Measurements from ENCODE around the gene OR5AN1.
"Not testable (repeated sequence)": the region's sequence is repeated elsewhere in the genome, so short reads cannot be mapped to it uniquely, and the experiment has no call there.

The OR5AN1 gene

DNA sequence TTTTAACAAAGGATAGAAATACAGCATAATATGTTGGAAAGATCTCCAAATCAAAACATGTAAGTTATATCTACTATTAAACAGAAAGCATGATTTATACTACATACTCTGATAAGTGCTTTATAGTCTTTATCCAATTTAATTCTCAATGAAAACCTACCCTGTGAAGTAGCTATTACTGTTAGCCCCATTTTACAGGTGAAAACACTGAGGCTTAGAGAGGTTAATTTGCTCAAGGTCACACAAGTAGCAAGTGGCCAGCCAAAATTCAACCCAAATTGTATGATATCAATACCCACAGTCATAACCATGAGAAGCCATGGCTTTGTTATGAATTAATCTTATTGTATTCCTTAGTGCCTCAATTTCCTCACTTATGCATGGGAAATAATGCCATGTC, 675 bp upstream of the OR5AN1 start:
- no peak for FAIRE-seq
- DNase-seq (ENCODE audit: insufficient read length, low spot score): no peak
- TF ChIP-seq, protein P1, sequence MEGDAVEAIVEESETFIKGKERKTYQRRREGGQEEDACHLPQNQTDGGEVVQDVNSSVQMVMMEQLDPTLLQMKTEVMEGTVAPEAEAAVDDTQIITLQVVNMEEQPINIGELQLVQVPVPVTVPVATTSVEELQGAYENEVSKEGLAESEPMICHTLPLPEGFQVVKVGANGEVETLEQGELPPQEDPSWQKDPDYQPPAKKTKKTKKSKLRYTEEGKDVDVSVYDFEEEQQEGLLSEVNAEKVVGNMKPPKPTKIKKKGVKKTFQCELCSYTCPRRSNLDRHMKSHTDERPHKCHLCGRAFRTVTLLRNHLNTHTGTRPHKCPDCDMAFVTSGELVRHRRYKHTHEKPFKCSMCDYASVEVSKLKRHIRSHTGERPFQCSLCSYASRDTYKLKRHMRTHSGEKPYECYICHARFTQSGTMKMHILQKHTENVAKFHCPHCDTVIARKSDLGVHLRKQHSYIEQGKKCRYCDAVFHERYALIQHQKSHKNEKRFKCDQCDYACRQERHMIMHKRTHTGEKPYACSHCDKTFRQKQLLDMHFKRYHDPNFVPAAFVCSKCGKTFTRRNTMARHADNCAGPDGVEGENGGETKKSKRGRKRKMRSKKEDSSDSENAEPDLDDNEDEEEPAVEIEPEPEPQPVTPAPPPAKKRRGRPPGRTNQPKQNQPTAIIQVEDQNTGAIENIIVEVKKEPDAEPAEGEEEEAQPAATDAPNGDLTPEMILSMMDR (IDR thresholded peaks at IDR 0.05; ENCODE audit: insufficient read depth, missing control alignments): no peak

DNA sequence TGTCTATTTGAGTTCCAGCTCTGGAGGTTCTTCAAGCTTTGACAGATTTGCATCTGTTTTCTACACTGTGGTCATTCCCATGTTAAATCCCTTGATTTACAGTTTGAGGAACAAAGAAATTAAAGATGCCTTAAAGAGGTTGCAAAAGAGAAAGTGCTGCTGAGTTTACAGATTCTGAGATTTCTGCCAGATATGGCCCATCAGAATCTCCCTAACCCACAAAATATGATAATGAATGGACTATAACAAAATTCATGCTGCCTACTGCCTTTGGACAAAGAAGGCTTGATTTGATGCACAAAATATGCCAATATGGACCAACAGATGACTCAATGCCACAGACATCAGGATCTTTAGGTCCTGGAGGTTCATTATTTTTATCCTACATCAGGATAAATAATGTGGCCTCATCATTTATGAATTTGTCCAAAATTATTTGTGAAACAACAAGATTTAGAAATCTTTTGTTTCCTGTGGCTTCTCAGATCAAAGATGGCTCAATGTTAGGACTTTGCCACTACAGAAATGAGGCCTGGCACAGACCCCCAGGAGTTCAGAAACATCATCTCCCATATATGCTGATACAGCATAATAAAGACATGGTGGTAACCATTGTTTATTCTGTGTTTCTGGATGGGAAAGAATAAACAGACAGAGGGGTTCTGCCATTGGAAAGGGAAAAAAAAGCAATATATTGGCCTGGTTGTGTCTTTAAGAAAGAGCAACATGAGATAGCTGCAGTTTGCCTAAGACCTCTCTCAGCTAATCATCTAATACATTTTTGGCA, 6.7 kb downstream of the OR5AN1 start:
- DNase-seq (ENCODE audit: insufficient read length, low spot score) (no peak), FAIRE-seq (no peak)
- TF ChIP-seq, protein P1 (IDR thresholded peaks at IDR 0.05; ENCODE audit: insufficient read depth, missing control alignments): no peak

DNA sequence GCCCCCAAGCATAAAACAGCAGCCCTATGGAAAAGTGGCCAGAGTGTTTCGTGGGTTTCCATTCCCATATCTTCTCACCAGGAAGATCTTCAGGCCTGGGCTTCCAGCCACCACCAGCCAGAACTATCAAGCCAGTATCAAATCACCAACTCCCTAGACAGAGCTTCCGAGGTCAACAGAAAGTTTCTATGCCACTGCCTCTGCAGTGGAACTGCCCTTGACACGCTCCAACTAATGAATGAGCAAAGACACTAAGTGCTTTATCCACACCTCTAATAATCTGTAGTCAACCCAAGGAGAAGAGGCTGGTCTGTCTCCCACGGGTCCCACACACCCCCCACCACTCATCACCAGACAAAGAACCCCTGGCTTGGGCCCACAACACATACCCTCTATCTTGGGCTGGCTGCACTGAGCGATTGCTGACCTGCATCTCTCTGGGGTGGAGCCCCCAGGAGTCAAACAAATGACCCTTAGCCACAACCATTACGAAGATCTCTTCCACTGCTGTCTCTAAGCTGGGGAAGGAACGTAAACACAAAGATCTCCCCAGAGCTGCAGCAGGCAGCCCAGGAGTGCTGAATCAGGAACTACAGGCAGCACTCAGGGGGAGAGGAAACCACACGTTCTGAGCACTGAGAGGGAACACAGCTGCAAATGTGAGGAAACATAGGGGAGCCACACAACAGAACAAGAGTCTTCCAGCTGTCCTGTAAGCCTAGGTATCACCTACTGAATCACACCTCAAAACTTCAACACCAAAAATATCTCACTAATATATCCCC, 9.7 kb downstream of the OR5AN1 start:
- FAIRE-seq (no peak), DNase-seq (ENCODE audit: insufficient read length, low spot score) (no peak)
- TF ChIP-seq, protein P1 (IDR thresholded peaks at IDR 0.05; ENCODE audit: insufficient read depth, missing control alignments): no peak

DNA sequence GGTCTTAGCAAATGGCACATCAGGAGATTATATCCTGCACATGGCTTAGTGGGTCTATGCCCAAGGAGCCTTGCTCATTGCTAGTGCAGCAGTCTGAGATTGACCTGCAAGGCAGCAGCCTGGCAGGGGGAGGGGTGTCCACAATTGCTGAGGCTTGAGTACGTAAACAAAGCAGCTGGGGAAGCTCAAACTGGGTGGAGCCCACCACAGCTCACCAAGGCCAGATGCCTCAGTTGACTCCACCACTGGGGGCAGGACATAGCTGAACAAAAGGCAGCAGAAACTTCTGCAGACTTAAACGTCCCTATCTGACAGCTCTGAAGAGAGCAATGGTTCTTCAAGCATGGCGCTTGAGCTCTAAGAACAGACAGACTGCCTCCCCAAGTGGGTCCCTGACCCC, 13.6 kb downstream of the OR5AN1 start:
- not testable (repeated sequence) for FAIRE-seq; DNase-seq (ENCODE audit: insufficient read length, low spot score)

DNA sequence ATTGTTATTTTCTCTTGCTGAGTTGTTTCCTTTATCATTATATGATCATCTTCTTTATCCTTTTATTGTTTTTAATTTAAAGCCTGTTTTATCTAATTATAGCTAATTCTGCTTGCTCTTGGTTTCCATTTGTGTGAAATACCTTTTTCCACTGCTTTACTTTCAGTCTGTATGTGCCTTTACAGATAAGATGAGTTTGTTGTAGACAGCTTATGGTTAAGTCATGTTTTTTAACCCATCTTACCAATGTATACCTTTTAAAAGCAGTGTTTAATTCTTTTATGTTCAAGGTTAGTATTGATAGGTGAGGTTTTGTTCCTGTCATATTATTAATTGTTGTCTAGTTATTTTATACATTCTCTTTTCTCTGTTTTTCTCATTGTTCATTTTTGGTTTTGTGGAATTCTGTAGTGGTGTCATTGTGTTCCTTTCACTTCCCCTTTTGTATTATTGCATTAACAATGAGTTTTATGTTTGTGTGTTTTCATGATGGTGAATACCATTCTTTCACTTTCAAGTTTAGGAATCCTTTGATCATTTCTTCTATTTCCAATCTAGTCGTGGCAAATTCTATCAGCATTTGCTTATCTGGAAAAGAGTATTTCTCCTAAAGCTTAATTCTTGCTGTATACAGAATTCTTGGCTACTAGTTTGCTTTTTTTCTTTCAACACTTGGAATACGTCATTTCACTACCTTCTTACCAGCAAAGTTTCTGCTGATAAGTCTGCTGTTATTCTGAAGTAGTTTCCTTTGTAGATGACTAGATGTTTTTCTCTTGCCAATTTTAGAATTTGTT, 21.8 kb downstream of the OR5AN1 start:
- DNase-seq (ENCODE audit: insufficient read length, low spot score): no peak
- TF ChIP-seq, protein P1 (IDR thresholded peaks at IDR 0.05; ENCODE audit: insufficient read depth, missing control alignments): no peak
- FAIRE-seq: no peak

DNA sequence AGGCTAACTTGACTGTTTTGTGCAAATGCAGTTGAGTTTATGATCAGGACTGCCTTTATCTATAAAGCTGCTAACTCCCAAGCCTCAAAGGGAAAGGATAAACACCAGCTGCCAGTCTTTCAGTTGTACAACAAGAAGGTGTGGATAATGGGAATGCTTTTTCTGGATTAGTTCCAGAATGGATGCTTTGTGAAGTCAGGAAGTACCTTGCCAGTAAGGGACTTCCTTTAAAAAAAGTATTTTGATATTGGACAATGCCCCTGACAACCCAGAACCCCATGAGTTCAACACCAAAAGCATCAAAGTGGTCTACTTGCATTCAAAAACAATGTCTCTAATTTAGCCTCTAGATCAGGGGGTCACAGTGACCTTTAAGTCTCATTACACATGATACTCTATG, 35.5 kb downstream of the OR5AN1 start:
- TF ChIP-seq, protein P1 (IDR thresholded peaks at IDR 0.05; ENCODE audit: insufficient read depth, missing control alignments): no peak
- FAIRE-seq (no peak), DNase-seq (ENCODE audit: insufficient read length, low spot score) (no peak)

DNA sequence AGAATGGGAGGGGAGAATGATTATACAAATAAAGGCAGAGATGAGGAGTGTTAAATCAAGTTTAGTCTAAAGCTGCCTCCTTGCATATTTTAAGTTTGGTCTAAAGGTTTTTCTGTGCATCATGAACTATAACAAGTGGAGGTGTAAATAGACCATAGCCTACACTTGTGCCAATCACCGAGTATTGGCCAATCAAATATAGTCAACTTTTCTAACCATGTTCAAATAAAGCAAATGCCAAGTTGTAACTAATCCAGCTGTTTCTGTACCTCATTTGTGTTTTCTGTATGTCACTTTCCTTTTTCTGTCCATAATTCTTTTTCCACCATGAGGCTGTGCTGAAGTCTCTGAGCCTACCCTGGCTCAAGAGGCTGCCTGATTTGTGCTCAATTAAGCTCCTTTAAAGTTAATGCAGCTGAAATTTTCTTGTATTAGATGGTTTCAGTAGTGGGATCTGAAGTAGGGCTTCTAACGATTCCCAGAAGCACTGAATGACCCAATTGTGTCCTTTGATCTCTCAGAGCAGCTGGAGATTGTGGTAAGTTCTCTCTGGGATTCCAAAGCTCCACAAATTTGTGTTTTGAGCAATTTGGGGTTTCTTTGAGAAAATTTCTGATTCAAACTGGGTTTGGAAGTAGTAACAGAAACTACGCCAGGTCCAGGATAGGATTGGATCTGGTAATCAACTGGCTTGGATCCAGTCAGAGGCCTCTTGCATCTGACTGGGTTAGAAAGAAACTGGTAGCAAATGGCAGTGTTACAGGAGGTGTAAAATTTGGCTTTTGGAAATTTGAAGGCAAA, 42.0 kb downstream of the OR5AN1 start:
- TF ChIP-seq, protein P1 (IDR thresholded peaks at IDR 0.05; ENCODE audit: insufficient read depth, missing control alignments): no peak
- no peak for FAIRE-seq
- DNase-seq (ENCODE audit: insufficient read length, low spot score): no peak
